GM18505 (cell line): ENCODE data around the gene METTL2B.
"Not testable (repeated sequence)": the region's sequence is repeated elsewhere in the genome, so short reads cannot be mapped to it uniquely, and the experiment has no call there.

ENCODE experiments used
- ATAC-seq: cut with Tn5 transposase; IDR thresholded peaks from one replicate; pipeline ENCODE4 v1.9.1; 2021; ENCODE audit not compliant: unreplicated experiment
- POLR2A ChIP-seq: IDR thresholded peaks from 4 replicates; pipeline ENCODE4 v1.6.1; 2011; ENCODE audit warnings: borderline replicate concordance; ENCODE audit not compliant: insufficient read depth, insufficient read length; ENCODE audit errors: extremely low read depth

METTL2B gene

DNA sequence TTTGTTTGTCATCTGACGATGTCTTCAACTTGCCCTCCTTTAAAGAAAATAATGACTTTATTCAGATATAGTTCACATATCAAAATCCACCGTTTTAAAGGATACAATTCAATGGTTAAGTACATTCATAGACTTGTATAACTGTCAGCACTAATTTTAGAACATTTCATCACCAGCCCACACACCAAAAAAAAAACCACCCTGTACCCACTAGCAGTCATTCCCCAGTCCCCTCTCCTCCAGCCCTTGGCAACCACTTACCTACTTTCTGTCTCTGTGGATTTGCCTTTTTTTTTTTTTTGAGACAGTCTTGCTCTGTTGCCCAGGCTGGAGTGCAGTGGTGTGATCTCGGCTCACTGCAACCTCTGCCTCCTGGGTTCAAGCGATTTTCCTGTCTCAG is 26.1 kb upstream of the METTL2B start:
- no peak for ATAC-seq
- no peak for TF ChIP-seq POLR2A

DNA sequence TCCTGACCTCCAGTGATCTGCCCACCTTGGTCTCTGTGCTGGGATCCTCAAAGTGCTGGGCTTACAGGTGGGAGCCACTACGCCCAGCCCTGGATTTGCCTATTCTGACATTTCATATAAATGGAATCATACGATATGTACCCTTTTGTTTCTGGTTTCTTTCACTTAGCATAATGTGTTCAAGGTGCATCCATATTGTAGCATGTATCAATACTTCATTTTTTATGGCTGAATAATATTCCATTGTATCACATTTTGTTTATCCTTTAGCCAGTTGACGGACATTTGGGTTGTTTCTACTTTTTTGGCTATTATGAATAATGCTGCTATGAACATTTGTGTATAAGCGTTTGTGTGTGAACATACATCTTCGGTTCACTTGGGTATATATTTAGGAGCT is 25.6 kb upstream of the METTL2B start:
- no peak for ATAC-seq
- no peak for TF ChIP-seq POLR2A

DNA sequence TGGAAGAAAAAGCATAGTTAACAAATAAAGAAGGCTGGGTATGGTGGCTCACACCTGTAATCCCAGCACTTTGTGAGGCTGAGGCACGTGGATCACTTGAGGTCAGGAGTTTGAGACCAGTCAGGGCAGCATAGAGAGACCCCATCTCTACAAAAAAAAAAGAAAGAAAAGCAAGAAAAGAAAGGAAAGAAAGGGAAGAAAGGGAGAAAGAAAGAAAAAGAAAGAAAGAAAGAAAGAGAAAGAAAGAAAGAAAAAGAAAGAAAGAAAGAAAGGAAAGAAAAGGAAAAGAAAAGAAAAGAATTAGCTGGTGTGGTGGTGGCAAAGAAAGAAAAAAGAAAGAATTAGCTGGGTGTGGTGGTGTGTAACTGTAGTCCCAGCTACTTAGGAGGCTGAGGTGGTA is 24.0 kb upstream of the METTL2B start:
- no peak for TF ChIP-seq POLR2A
- ATAC-seq, result no peak

DNA sequence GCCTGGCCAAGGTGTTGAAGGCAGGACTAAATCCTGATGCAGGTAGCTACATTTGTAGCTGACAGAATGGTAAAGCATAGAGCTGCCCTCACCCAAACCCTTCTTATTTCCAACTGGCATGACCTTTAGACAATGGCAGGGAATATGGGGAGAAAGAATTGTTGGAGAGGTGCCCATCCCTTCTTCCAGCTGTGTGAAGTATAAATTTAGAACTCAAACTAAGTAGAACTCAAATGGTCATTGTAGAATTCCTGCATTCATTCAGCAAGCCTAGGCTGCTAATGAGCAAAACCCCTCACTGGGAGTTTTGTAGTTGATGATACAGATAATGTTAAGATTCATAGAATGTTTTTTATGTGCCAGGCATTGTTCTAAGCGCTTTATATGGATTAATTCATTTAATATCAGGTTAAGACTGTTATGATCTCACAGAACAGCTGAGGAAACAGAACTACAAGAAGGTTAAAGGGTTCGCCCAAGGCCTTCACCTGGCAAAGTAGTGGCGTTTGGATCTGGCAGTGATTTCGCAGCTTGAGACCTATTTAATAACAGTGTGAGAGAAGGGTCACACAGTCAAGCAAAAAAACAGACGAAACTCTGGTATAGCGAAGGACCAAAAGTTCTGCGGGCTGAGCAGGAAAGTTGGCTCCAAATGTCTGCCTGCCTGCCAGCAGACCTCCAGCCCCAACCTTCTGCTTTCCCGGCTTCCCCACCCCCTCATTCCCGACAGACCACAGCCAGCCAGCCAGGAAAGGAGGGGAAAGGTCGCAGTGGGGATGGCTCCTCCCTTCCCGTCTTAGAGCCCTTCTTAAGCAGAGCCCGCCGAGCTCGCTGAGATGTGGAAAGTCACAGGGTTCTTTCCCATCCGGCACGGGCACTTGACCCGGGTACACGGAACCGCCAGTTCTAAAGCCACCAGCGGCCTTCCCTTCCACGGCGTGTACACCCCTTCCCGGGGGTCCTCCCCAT is 22.4 kb upstream of the METTL2B start:
- TF ChIP-seq POLR2A, result no peak
- ATAC-seq, result no peak

DNA sequence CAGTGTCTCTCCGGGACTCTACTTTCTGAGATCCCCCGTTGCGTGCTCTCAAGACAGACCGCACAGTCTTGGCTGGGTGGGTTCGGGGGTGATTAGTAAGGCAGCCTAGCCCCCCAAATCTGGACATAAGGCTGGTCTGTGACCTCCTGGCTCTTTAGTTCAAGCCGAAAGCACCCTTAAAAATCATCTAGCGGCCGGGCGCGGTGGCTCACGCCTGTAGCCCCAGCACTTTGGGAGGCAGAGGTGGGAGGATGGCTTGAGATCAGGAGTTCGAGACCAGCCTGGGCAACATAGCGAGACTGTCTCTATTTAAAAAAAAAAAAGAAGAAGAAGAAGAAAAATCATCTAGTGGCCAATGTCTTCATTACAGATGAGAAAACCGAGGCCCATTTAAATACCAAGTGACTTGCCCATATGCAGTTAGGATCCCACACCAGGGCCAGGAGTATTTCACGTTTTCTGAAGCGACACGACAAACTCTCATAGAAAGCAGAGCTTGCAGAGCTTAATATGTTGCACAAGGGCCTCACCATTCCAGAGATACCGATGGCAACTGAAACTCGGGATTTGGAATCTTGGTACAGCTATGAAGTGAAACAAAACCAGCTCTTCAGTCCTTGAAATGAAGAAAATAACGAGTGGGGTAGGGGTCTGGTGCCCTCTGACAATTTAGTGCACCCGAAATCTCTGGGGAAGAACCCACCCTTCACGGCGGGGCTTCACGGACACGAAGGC is 21.6 kb upstream of the METTL2B start:
- ATAC-seq, result no peak
- TF ChIP-seq POLR2A, result no peak

DNA sequence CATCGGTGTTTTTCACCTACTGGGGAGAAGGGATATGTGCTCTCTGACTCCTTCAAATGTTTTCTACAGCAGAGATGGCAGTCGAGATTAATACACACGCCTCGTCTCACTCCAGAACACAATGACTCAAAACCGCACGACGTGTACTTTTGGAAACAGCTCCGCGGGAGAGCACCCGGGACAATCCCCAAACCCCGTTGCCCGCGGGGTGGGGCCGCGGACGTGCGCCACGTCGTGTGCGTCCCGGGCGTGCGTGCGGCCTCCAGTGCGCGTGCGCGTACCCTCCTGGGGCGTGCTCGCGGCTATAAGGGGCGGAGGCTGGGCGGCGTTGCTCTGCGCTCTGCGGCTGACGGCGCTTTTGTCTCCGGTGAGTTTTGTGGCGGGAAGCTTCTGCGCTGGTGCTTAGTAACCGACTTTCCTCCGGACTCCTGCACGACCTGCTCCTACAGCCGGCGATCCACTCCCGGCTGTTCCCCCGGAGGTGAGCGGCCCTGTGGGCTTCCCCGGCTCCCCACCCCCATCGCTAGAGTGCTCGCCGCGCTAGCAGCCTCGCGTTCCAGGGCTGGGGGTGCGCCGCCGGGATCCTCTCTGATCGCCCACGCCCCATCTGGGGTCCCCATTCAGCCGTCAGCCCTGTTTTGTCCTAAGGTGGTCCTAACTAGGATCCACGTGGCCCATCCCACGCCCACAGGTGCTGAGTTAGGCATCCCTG is 20.8 kb upstream of the METTL2B start, which contains the start of gene HILPDA:
Gene HILPDA (plus strand): TSS at position 336 of the 712 bp plus-strand sequence. CDS start 1,391 bp downstream, outside the sequence.
- TF ChIP-seq POLR2A, result peak; percentile 86

DNA sequence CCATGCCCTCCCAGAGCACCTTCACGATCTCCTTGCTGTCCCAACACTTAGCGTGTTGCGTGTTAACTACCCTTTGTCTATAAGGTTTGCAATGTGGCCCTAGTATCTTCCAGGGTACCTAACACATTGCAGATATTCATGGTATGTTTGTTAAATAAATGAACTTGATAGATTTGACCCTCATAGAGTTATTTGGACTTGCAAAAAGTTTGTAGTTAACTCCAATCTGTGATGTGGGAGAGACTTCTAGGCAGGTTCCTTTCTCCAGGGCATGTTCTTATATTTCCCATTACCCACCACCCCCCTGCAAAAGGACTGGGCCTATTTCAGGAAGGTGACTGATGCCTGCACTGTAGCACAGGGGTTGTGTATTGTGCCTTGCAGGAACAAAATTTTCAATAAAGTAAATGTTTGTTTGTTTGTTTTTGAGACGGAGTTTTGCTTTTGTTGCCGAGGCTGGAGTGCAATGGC is 20.3 kb upstream of the METTL2B start:
- TF ChIP-seq POLR2A, result no peak
- no peak for ATAC-seq

More for the DNA sequence above, 20.8 kb upstream of the METTL2B start, which contains the start of gene HILPDA:
- peak; percentile 88 for ATAC-seq

DNA sequence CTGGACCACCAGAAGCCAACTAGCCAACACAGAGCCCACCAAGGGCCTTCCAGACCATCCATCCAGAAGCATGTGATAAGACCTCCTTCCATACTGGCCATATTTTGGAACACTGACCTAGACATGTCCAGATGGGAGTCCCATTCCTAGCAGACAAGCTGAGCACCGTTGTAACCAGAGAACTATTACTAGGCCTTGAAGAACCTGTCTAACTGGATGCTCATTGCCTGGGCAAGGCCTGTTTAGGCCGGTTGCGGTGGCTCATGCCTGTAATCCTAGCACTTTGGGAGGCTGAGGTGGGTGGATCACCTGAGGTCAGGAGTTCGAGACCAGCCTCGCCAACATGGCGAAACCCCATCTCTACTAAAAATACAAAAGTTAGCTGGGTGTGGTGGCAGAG is 19.2 kb upstream of the METTL2B start:
- ATAC-seq, result not testable (repeated sequence)

DNA sequence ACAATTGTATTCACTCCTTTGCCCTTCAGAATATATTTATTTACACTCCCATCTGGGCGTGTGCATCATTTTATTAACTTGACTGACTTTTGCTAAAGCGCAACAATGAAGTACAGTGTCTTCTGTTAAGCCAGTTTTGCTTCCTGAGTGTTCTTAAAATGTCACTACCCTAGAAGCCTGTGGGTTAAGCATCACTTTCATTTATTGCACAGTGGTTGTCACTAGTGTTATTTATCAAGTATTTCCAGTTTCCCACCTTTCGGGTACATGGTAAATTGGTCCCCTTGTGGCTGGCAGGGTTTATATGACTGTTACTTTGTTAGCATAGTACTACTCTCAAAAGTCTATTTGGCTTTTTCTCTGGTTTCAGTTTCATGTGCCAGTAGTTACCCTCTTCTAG is 17.6 kb upstream of the METTL2B start:
- TF ChIP-seq POLR2A, result no peak
- ATAC-seq, result peak; percentile 21

DNA sequence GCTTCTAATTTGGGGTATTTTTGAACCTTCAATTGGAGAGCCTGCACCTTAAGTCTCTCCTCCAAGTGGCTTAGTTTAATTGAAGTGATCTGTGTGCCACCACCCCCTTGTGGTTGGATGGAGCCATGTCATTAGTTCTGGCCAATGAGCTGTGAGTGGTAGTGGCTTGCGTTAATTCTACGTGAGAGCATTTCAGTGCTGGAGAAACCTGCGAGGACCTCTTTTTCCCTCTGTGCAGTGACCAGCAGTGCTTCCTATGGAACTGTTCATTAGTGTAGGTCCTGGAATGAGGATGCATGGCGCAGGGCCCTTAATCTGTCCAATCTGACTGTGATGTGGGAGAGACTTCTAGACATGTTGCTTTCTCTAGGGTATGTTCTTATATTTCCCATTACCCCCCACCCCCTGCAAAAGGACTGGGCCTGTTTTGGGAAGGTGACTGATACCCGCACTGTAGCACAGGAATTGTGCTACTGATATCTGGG is 17.1 kb upstream of the METTL2B start:
- peak; percentile 42 for ATAC-seq
- no peak for TF ChIP-seq POLR2A

DNA sequence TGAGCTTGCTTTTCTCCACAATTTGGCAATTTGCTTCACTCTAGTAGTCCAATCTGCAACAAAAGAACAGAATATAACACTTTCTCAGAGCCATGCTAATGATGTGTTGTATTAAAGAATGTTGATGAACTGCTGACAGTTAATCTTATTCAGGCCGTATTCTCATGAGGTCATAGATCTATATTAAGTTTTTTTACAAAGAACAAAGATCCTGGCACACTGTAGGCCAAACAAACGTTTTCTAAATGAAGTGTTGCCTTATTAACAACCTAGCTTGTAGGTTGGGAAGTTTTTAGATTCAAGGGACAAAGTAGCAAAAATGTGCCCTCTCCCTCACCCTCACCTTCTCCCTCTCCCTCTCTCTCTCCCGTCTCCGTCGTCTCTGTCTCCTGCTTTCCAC is 14.1 kb upstream of the METTL2B start:
- no peak for ATAC-seq
- no peak for TF ChIP-seq POLR2A

DNA sequence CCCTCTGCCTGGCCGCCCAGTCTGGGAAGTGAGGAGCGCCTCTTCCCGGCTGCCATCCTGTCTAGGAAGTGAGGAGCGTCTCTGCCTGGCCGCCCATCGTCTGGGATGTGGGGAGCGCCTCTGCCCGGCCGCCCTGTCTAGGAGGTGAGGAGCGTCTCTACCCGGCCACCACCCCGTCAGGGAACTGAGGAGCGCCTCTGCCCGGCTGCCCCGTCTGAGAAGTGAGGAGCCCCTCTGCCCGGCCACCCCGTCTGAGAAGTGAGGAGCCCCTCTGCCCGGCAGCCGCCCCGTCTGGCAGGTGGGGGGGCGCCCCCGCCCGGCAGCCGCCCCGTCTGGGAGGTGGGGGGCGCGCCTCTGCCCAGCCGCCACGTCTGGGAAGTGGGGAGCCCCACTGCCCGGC is 13.2 kb upstream of the METTL2B start:
- ATAC-seq, result not testable (repeated sequence)

DNA sequence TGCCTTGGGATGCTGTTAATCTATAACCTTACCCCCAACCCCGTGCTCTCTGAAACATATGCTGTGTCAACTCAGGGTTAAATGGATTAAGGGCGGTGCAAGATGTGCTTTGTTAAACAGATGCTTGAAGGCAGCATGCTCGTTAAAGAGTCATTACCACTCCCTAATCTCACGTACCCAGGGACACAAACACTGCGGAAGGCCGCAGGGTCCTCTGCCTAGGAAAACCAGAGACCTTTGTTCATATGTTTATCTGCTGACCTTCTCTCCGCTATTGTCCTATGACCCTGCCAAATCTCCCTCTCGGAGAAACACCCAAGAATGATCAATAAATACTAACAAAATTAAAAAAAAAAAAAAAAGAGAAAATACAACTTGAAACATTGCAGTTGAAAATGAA is 12.6 kb upstream of the METTL2B start:
- ATAC-seq, result not testable (repeated sequence)

DNA sequence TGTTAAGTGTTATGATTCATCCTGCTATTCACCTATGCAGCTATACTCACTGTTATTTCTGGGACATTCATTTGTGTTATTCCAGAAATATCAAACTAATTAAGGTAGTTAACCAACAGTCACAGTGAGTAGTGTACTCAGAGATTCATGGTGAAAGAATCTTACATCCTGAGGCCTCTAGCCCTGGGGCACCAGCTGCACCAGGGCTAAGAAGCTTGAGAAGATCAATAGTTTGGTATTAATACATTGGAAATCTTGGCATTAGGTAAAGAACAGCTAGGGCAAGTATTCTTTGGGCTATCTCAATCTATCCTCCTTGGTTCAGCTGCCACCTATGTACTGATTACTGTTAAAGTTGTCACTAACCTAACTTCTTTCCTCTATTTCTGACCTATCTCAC is 9.7 kb upstream of the METTL2B start:
- not testable (repeated sequence) for ATAC-seq

DNA sequence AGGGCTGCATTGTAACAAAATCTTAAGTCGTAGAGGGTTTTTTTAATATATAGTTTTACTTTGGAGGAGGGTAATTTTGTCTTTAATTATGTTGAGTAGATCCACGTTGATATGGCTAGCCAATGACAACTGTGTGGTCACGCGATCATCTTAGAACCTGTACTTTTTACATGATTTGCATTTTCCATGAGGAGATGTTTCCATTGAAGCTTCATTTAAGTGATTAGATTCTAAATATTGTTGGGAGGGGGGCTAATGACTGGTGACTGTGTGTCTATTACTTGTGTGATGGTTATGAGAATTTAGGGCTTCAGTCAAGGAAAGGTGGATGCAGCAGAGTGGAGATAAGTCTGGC is 765 bp downstream of the METTL2B start:
- not testable (repeated sequence) for ATAC-seq

DNA sequence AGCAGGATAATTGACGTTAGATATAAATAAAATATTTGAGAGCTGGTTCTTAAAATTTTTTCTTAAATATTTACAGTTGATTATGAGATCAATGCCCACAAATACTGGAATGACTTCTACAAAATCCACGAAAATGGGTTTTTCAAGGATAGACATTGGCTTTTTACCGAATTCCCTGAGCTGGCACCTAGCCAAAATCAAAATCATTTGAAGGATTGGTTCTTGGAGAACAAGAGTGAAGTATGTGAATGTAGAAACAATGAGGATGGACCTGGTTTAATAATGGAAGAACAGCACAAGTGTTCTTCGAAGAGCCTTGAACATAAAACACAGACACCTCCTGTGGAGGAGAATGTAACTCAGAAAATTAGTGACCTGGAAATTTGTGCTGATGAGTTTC is 2.5 kb downstream of the METTL2B start:
- ATAC-seq, result not testable (repeated sequence)

DNA sequence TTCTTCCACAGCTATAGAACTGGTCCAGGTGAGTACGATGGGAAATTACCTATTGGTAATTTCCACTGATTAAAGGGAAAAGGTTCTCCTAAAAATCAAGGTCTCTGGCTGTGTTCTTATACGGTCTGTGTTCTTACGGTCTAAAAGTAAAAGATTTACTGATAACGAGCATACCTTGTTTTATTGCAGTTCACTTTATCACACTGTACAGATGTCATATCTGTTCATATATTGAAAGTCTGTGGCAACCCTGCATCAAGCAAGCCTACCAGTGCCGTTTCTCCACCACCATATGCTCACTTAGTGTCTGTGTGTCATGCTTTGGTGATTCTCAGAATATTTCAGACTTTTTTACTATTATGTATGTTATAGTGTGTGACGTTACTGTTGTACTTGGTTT is 11.6 kb downstream of the METTL2B start:
- not testable (repeated sequence) for ATAC-seq
